Neutrophil (primary cell): ENCODE results near the gene KIF3A.

Source experiments
- H3K27ac ChIP-seq: fragments of 200-600 bp; sonication (generic); 2 replicates; pipeline ENCODE4 v1.5.1; 2016; ENCODE audit warnings: mild to moderate bottlenecking, moderate library complexity
- H3K27me3 ChIP-seq: fragments of 200-600 bp; sonication (generic); 2 replicates; pipeline ENCODE4 v1.6.0; 2016; ENCODE audit warnings: mild to moderate bottlenecking
- H3K36me3 ChIP-seq: fragments of 200-600 bp; sonication (generic); 2 replicates; pipeline ENCODE4 v1.5.1; 2017
- H3K4me1 ChIP-seq, 2 experiments: fragments of 200-600 bp in 1 of 2; sonication (generic) in 1 of 2; 1 replicate in 1 of 2; 2 replicates in 1 of 2; pipeline versions ENCODE4 v1.5.1 to v1.6.1; 2013 to 2016; ENCODE audit warnings: low read depth in 1 of 2, low read length in 1 of 2, mild to moderate bottlenecking in 1 of 2, moderate library complexity in 1 of 2; ENCODE audit not compliant: control insufficient read depth in 1 of 2, insufficient read depth in 1 of 2
- H3K4me3 ChIP-seq, 2 experiments: fragments of 200-600 bp in 1 of 2; sonication (generic) in 1 of 2; 1 replicate in 1 of 2; 2 replicates in 1 of 2; pipeline ENCODE4 v1.5.1; 2013 to 2016; ENCODE audit warnings: low read depth in 1 of 2, low read length in 1 of 2, mild to moderate bottlenecking in 1 of 2, moderate library complexity in 1 of 2
- H3K9me3 ChIP-seq: fragments of 200-600 bp; sonication (generic); 2 replicates; pipeline ENCODE4 v1.5.1; 2016
- CTCF ChIP-seq: fragments of 200-600 bp; sonication (generic); IDR thresholded peaks from 2 replicates; pipeline ENCODE4 v1.5.1; 2016; ENCODE audit warnings: antibody characterized with exemption

The KIF3A gene

GRCh38 chr5:132684922-132685720, 52.2 kb downstream of the KIF3A start:
- no peak overlapping the region for H3K27ac ChIP-seq
- no peaks in the 10 kb centered on the region for H3K4me1 ChIP-seq
- H3K9me3 ChIP-seq, result no peaks in the 10 kb centered on the region
- no peak for TF ChIP-seq CTCF
- H3K36me3 ChIP-seq, result no peaks in the 10 kb centered on the region
- H3K4me3 ChIP-seq, result no peak overlapping the region
- peaks cover 7% of the 10 kb centered on the region for H3K27me3 ChIP-seq

- Histone ChIP-seq H3K27me3 (peaks cover 7% of the 10 kb centered on the region), H3K36me3 (no peaks in the 10 kb centered on the region), H3K9me3 (no peaks in the 10 kb centered on the region), H3K4me1 (no peaks in the 10 kb centered on the region), H3K4me3 (no peak overlapping the region), H3K27ac (no peak overlapping the region)
- no peak for TF ChIP-seq CTCF
Measured at GRCh38 chr5:132684491-132684890, 52.9 kb downstream of the KIF3A start.

GRCh38 chr5:132681983-132682382, 55.4 kb downstream of the KIF3A start:
- Histone ChIP-seq H3K27ac (no peak overlapping the region), H3K4me1 (no peaks in the 10 kb centered on the region), H3K36me3 (no peaks in the 10 kb centered on the region), H3K9me3 (no peaks in the 10 kb centered on the region), H3K27me3 (no peaks in the 10 kb centered on the region), H3K4me3 (no peak overlapping the region)
- no peak for TF ChIP-seq CTCF

GRCh38 chr5:132681476-132681831, 55.9 kb downstream of the KIF3A start:
- H3K4me1 ChIP-seq, result no peaks in the 10 kb centered on the region
- H3K4me3 ChIP-seq, result no peak overlapping the region
- H3K9me3 ChIP-seq, result no peaks in the 10 kb centered on the region
- H3K36me3 ChIP-seq, result no peaks in the 10 kb centered on the region
- no peak for TF ChIP-seq CTCF
- H3K27me3 ChIP-seq, result no peaks in the 10 kb centered on the region
- no peak overlapping the region for H3K27ac ChIP-seq

GRCh38 chr5:132680780-132681475, 56.4 kb downstream of the KIF3A start:
- no peaks in the 10 kb centered on the region for H3K27me3 ChIP-seq
- H3K36me3 ChIP-seq, result no peaks in the 10 kb centered on the region
- no peak for TF ChIP-seq CTCF
- H3K4me1 ChIP-seq, result no peaks in the 10 kb centered on the region
- no peak overlapping the region for H3K4me3 ChIP-seq
- no peaks in the 10 kb centered on the region for H3K9me3 ChIP-seq
- H3K27ac ChIP-seq, result no peak overlapping the region
